PC-9 (cell line): ENCODE results near the gene AMZ1. TPM values are rescaled to one million over a fixed set of nuclear protein-coding genes. Genes with fewer than 3 reads are reported as not detected.
"Not testable (repeated sequence)": the region's sequence is repeated elsewhere in the genome, so short reads cannot be mapped to it uniquely, and the experiment has no call there.

Source experiments
- BruUV-seq: library from RNA; stranded (reverse); fragments of 400-500 nt; replicated peaks from 2 replicates; lab custom pipeline; 2021; lab: Mats Ljungman, UMichigan
- CTCF ChIA-PET: fragments of 300-600 bp; sonication (Branson Sonifier 250); formaldehyde crosslinking; loops from one replicate; lab custom pipeline; 2022; ENCODE audit warnings: antibody characterized with exemption; lab: Charles Lee
- POLR2A ChIA-PET: fragments of 300-600 bp; sonication (Branson Sonifier 250); formaldehyde crosslinking; loops from one replicate; lab custom pipeline; 2022; ENCODE audit warnings: antibody characterized with exemption; ENCODE audit not compliant: unreplicated experiment; lab: Charles Lee
- DNase-seq, 2 experiments: peaks; one replicate each; pipeline versions ENCODE4 v3.0.0 to v3.0.0-alpha.2; 2015 to 2022; ENCODE audit warnings: mixed read lengths in 1 of 2
- H2AFZ ChIP-seq: fragments of 200-600 bp; sonication (generic); 2 replicates; pipeline ENCODE4 v1.8.1; 2017; ENCODE audit warnings: antibody characterized with exemption
- H3F3A ChIP-seq: fragments of 200-600 bp; sonication (generic); 2 replicates; pipeline ENCODE4 v1.8.1; 2017; ENCODE audit warnings: antibody characterized with exemption, mild to moderate bottlenecking, low read depth; ENCODE audit not compliant: insufficient read depth
- H3K27ac ChIP-seq: fragments of 200-600 bp; sonication (generic); 2 replicates; pipeline ENCODE4 v1.6.1; 2016; ENCODE audit warnings: mixed run types
- H3K27me3 ChIP-seq: fragments of 200-600 bp; sonication (generic); 2 replicates; pipeline ENCODE4 v1.6.1; 2016; ENCODE audit warnings: low read depth, mixed run types; ENCODE audit not compliant: insufficient read depth
- H3K36me3 ChIP-seq: fragments of 200-600 bp; sonication (generic); 2 replicates; pipeline ENCODE4 v1.6.1; 2016; ENCODE audit warnings: low read depth, mixed run types
- H3K4me1 ChIP-seq: fragments of 200-600 bp; sonication (generic); replicated peaks from 2 replicates; pipeline ENCODE4 v1.6.1; 2016; ENCODE audit warnings: mixed run types; ENCODE audit not compliant: insufficient read depth
- H3K4me2 ChIP-seq: fragments of 200-600 bp; sonication (generic); 2 replicates; pipeline ENCODE4 v1.6.1; 2017; ENCODE audit warnings: mixed run types
- H3K4me3 ChIP-seq: fragments of 200-600 bp; sonication (generic); 2 replicates; pipeline ENCODE4 v1.6.1; 2016; ENCODE audit warnings: mixed run types
- H3K79me2 ChIP-seq: fragments of 200-600 bp; sonication (generic); 2 replicates; pipeline ENCODE4 v1.6.1; 2017; ENCODE audit warnings: low read depth, mixed run types
- H3K9me2 ChIP-seq: fragments of 200-600 bp; sonication (generic); 2 replicates; pipeline ENCODE4 v1.8.1; 2017; ENCODE audit warnings: mild to moderate bottlenecking; ENCODE audit not compliant: insufficient read depth
- H3K9me3 ChIP-seq: fragments of 200-600 bp; sonication (generic); 2 replicates; pipeline ENCODE4 v1.8.1; 2016; ENCODE audit warnings: low read depth; ENCODE audit not compliant: insufficient read depth
- H4K20me1 ChIP-seq: fragments of 200-600 bp; sonication (generic); 2 replicates; pipeline ENCODE4 v1.8.1; 2017; ENCODE audit not compliant: insufficient read depth
- CTCF ChIP-seq: fragments of 200-600 bp; sonication (generic); conservative IDR thresholded peaks from 2 replicates; pipeline ENCODE4 v1.6.1; 2017; ENCODE audit warnings: mixed run types, antibody characterized with exemption, mild to moderate bottlenecking, moderate library complexity
- EZH2 ChIP-seq: fragments of 200-600 bp; sonication (generic); IDR thresholded peaks from 2 replicates; pipeline ENCODE4 v1.8.0; 2017; ENCODE audit warnings: antibody characterized with exemption, low read depth
- intact Hi-C: fragments of 100-400 bp; cut with micrococcal nuclease; formaldehyde crosslinking; loops from one replicate; pipeline ENCODE4 v1.10.0; 2022; ENCODE audit not compliant: unreplicated experiment
- total RNA-seq: library from RNA; stranded (reverse); gene quantifications from 2 replicates; pipeline ENCODE4 v1.2.3, GENCODE V29; 2021

Gene AMZ1
- total RNA-seq, 1 experiment from 2014 or later: not detected

GRCh38 chr7:2736411-2736914 is 48.5 kb downstream of the AMZ1 start:
- CTCF ChIA-PET: interaction anchor here (0.7 kb wide), 1 partner anchor 28 kb away, joined by 7 read pairs; no protein-coding TSS in a partner anchor
- peaks cover 30% of the 10 kb centered on the region for H3F3A ChIP-seq
- H3K9me2 ChIP-seq: no peaks in the 10 kb centered on the region
- no peak for TF ChIP-seq CTCF
- no peak for TF ChIP-seq EZH2
- H4K20me1 ChIP-seq: 0 out of 2 replicates have a peak, but pooled peaks cover 5% of the 10 kb centered on the region
- H3K4me2 ChIP-seq: no peak overlapping the region
- intact Hi-C loops: no loop called here
- no peak overlapping the region for H3K27ac ChIP-seq
- H3K27me3 ChIP-seq: no peaks in the 10 kb centered on the region
- peaks cover 7% of the 10 kb centered on the region; the same call in 1 of the 2 replicates for H3K9me3 ChIP-seq
- H3K4me3 ChIP-seq: no peak overlapping the region
- peaks cover 71% of the 10 kb centered on the region for H3K79me2 ChIP-seq
- BruUV-seq: no TSS peak
- peaks cover 19% of the 10 kb centered on the region for H3K4me1 ChIP-seq
- H3K36me3 ChIP-seq: peaks cover 20% of the 10 kb centered on the region; the same call in 1 of the 2 replicates
- H2AFZ ChIP-seq: no peak overlapping the region
- DNase-seq: no peak
- POLR2A ChIA-PET: interaction anchor here (0.6 kb wide), 1 partner anchor 399 kb away, joined by 6 read pairs; no protein-coding TSS in a partner anchor

- Histone ChIP-seq H3K4me1 (peaks cover 19% of the 10 kb centered on the region), H3F3A (peaks cover 27% of the 10 kb centered on the region), H3K79me2 (peaks cover 75% of the 10 kb centered on the region), H3K36me3 (peaks cover 13% of the 10 kb centered on the region; the same call in 1 of the 2 replicates)
- POLR2A ChIA-PET: interaction anchor here (0.6 kb wide), 2 partner anchors 312 to 398 kb away, joined by 6 to 11 read pairs; no protein-coding TSS in a partner anchor
- intact Hi-C loops, H3K27ac ChIP-seq, H3K4me3 ChIP-seq, DNase-seq, H4K20me1 ChIP-seq, H3K27me3 ChIP-seq, H2AFZ ChIP-seq, H3K9me2 ChIP-seq, H3K4me2 ChIP-seq, H3K9me3 ChIP-seq, BruUV-seq: not testable (repeated sequence)
- CTCF ChIA-PET: interaction anchor here (0.7 kb wide), 1 partner anchor 28 kb away, joined by 7 read pairs; no protein-coding TSS in a partner anchor
Observed at GRCh38 chr7:2737005-2737743, 49.2 kb downstream of the AMZ1 start.

- H3K36me3 ChIP-seq: 0 out of 2 replicates have a peak, but pooled peaks cover 5% of the 10 kb centered on the region
- TF ChIP-seq CTCF: no peak
- TF ChIP-seq EZH2: no peak
- H3K9me3 ChIP-seq: peaks cover 7% of the 10 kb centered on the region; the same call in 1 of the 2 replicates
- no peaks in the 10 kb centered on the region for H3K27me3 ChIP-seq
- H3K27ac ChIP-seq: no peak overlapping the region
- no peak overlapping the region for H3K4me2 ChIP-seq
- no TSS peak for BruUV-seq
- H3K9me2 ChIP-seq: no peaks in the 10 kb centered on the region
- DNase-seq: no peak
- peaks cover 74% of the 10 kb centered on the region for H3K79me2 ChIP-seq
- H3F3A ChIP-seq: peaks cover 19% of the 10 kb centered on the region
- CTCF ChIA-PET: no interaction called here
- H2AFZ ChIP-seq: no peak overlapping the region
- no peak overlapping the region for H3K4me3 ChIP-seq
- POLR2A ChIA-PET: no interaction called here
- H3K4me1 ChIP-seq: peaks cover 13% of the 10 kb centered on the region
- H4K20me1 ChIP-seq: 0 out of 2 replicates have a peak, but pooled peaks cover 5% of the 10 kb centered on the region
- intact Hi-C loops: no loop called here
Observed at GRCh38 chr7:2737771-2738540, 50.0 kb downstream of the AMZ1 start.
